ENCODE data around the gene CCL27.

The CCL27 gene

GRCh38 chr9:34675869-34676268, 13.4 kb upstream of the CCL27 start:
- no peaks in the 10 kb centered on the region for H3K4me1 ChIP-seq (ENCODE audit: control insufficient read depth in 2 of 2, insufficient read depth in 1 of 2, low read depth in 1 of 2, low read length in 2 of 2)
- no peak overlapping the region for H4K8ac ChIP-seq (ENCODE audit: low read depth, low read length)
- H2AFZ ChIP-seq (ENCODE audit: low read length) = no peak overlapping the region
- H3K4ac ChIP-seq (ENCODE audit: low read length) = no peak overlapping the region
- H2BK12ac ChIP-seq (ENCODE audit: low read length) = no peak overlapping the region
- DNase-seq (ENCODE audit: low spot score) = no peak
- H2BK120ac ChIP-seq (ENCODE audit: low read depth, low read length) = no peak overlapping the region
- H3K14ac ChIP-seq (ENCODE audit: low read length) = no peak overlapping the region
- H3K79me1 ChIP-seq (ENCODE audit: low read depth, low read length) = peaks cover 1% of the 10 kb centered on the region
- no peak overlapping the region for H2AK5ac ChIP-seq (ENCODE audit: low read depth, low read length)
- H2BK5ac ChIP-seq (ENCODE audit: low read length) = no peak overlapping the region
- H3K27me3 ChIP-seq (ENCODE audit: control insufficient read depth in 3 of 3, insufficient read depth in 3 of 3, low read depth in 1 of 3, low read length in 3 of 3) = no peaks in the 10 kb centered on the region
- H3K27ac ChIP-seq (replicated peaks; ENCODE audit: low read length) = no peak overlapping the region
- H3K4me3 ChIP-seq (ENCODE audit: low read length in 2 of 2) = no peak overlapping the region
- no peak overlapping the region for H3K4me2 ChIP-seq (ENCODE audit: insufficient read depth, low read length, poor library complexity, severe bottlenecking)
- no peak overlapping the region for H3K18ac ChIP-seq (ENCODE audit: low read length)
- H2BK15ac ChIP-seq (ENCODE audit: low read length) = no peak overlapping the region
- H3K23ac ChIP-seq (ENCODE audit: low read depth, low read length, poor library complexity) = no peak overlapping the region
- H3K9ac ChIP-seq (ENCODE audit: low read depth, low read length, poor library complexity) = no peak overlapping the region
- H3K9me3 ChIP-seq (replicated peaks in 1 of 2; ENCODE audit: control insufficient read depth in 2 of 2, insufficient read depth in 1 of 2, low read depth in 1 of 2, low read length in 2 of 2) = no peaks in the 10 kb centered on the region
- no peak overlapping the region for H4K91ac ChIP-seq (ENCODE audit: low read depth, low read length, poor library complexity)
- H3K36me3 ChIP-seq (replicated peaks in 1 of 2; ENCODE audit: control insufficient read depth in 2 of 2, insufficient read depth in 2 of 2, low read length in 2 of 2) = peaks cover 0 to 2% of the 10 kb centered on the region in 2 donors
- whole genome bisulfite sequencing, 2 donors (ENCODE audit: extremely low coverage in 2 of 2, insufficient read length in 2 of 2, insufficient replicate concordance in 1 of 2) = no CpG with 5 or more reads among the region's 2 CpGs

- Histone ChIP-seq H2AK5ac (ENCODE audit: low read depth, low read length) (no peak overlapping the region), H3K9me3 (replicated peaks in 1 of 2; ENCODE audit: control insufficient read depth in 2 of 2, insufficient read depth in 1 of 2, low read depth in 1 of 2, low read length in 2 of 2) (peaks cover 2 to 3% of the 10 kb centered on the region in 2 donors), H2BK5ac (ENCODE audit: low read length) (no peak overlapping the region), H3K23ac (ENCODE audit: low read depth, low read length, poor library complexity) (no peak overlapping the region), H2AFZ (ENCODE audit: low read length) (peak overlapping the region; percentile 71), H3K9ac (ENCODE audit: low read depth, low read length, poor library complexity) (no peak overlapping the region), H3K14ac (ENCODE audit: low read length) (no peak overlapping the region), H3K4me2 (ENCODE audit: insufficient read depth, low read length, poor library complexity, severe bottlenecking) (no peak overlapping the region), H3K27ac (replicated peaks; ENCODE audit: low read length) (no peak overlapping the region), H3K4me1 (ENCODE audit: control insufficient read depth in 2 of 2, insufficient read depth in 1 of 2, low read depth in 1 of 2, low read length in 2 of 2) (no peaks in the 10 kb centered on the region), H4K91ac (ENCODE audit: low read depth, low read length, poor library complexity) (no peak overlapping the region), H4K8ac (ENCODE audit: low read depth, low read length) (no peak overlapping the region), H3K27me3 (ENCODE audit: control insufficient read depth in 3 of 3, insufficient read depth in 3 of 3, low read depth in 1 of 3, low read length in 3 of 3) (no peaks in the 10 kb centered on the region), H3K18ac (ENCODE audit: low read length) (no peak overlapping the region), H2BK15ac (ENCODE audit: low read length) (no peak overlapping the region), H3K79me1 (ENCODE audit: low read depth, low read length) (peaks cover 2% of the 10 kb centered on the region), H2BK120ac (ENCODE audit: low read depth, low read length) (no peak overlapping the region), H2BK12ac (ENCODE audit: low read length) (no peak overlapping the region), H3K4me3 (ENCODE audit: low read length in 2 of 2) (no peak overlapping the region), H3K4ac (ENCODE audit: low read length) (no peak overlapping the region), H3K36me3 (replicated peaks in 1 of 2; ENCODE audit: control insufficient read depth in 2 of 2, insufficient read depth in 2 of 2, low read length in 2 of 2) (peaks cover 0 to 2% of the 10 kb centered on the region in 2 donors)
- DNase-seq (ENCODE audit: low spot score) = peak; percentile 71
- no CpG with 5 or more reads among the region's 10 CpGs for WGBS, 2 donors (ENCODE audit: extremely low coverage in 2 of 2, insufficient read length in 2 of 2, insufficient replicate concordance in 1 of 2)
Observed at GRCh38 chr9:34675048-34675714, 12.7 kb upstream of the CCL27 start.

GRCh38 chr9:34674440-34674839, 12.0 kb upstream of the CCL27 start:
- no peak overlapping the region for H3K9ac ChIP-seq (ENCODE audit: low read depth, low read length, poor library complexity)
- H2BK15ac ChIP-seq (ENCODE audit: low read length) = no peak overlapping the region
- H2BK5ac ChIP-seq (ENCODE audit: low read length) = no peak overlapping the region
- no peak overlapping the region for H3K4me3 ChIP-seq (ENCODE audit: low read length in 2 of 2)
- H4K91ac ChIP-seq (ENCODE audit: low read depth, low read length, poor library complexity) = no peak overlapping the region
- H3K4ac ChIP-seq (ENCODE audit: low read length) = no peak overlapping the region
- H2AK5ac ChIP-seq (ENCODE audit: low read depth, low read length) = no peak overlapping the region
- no peak overlapping the region for H4K8ac ChIP-seq (ENCODE audit: low read depth, low read length)
- peaks cover 4 to 6% of the 10 kb centered on the region in 2 donors for H3K9me3 ChIP-seq (replicated peaks in 1 of 2; ENCODE audit: control insufficient read depth in 2 of 2, insufficient read depth in 1 of 2, low read depth in 1 of 2, low read length in 2 of 2)
- no peak overlapping the region for H3K27ac ChIP-seq (replicated peaks; ENCODE audit: low read length)
- no peak overlapping the region for H2BK120ac ChIP-seq (ENCODE audit: low read depth, low read length)
- WGBS, 2 donors (ENCODE audit: extremely low coverage in 2 of 2, insufficient read length in 2 of 2, insufficient replicate concordance in 1 of 2) = 89% methylated on average over 2 of the region's 3 CpGs; no CpG with 5 or more reads in 1 of the 2 donors
- H3K4me1 ChIP-seq (ENCODE audit: control insufficient read depth in 2 of 2, insufficient read depth in 1 of 2, low read depth in 1 of 2, low read length in 2 of 2) = no peaks in the 10 kb centered on the region
- no peak overlapping the region for H3K18ac ChIP-seq (ENCODE audit: low read length)
- H3K79me1 ChIP-seq (ENCODE audit: low read depth, low read length) = peaks cover 3% of the 10 kb centered on the region
- DNase-seq (ENCODE audit: low spot score) = no peak
- peaks cover 0 to 3% of the 10 kb centered on the region in 2 donors for H3K36me3 ChIP-seq (replicated peaks in 1 of 2; ENCODE audit: control insufficient read depth in 2 of 2, insufficient read depth in 2 of 2, low read length in 2 of 2)
- H3K4me2 ChIP-seq (ENCODE audit: insufficient read depth, low read length, poor library complexity, severe bottlenecking) = no peak overlapping the region
- no peak overlapping the region for H2AFZ ChIP-seq (ENCODE audit: low read length)
- no peak overlapping the region for H3K14ac ChIP-seq (ENCODE audit: low read length)
- no peak overlapping the region for H3K23ac ChIP-seq (ENCODE audit: low read depth, low read length, poor library complexity)
- H3K27me3 ChIP-seq (ENCODE audit: control insufficient read depth in 3 of 3, insufficient read depth in 3 of 3, low read depth in 1 of 3, low read length in 3 of 3) = no peaks in the 10 kb centered on the region
- H2BK12ac ChIP-seq (ENCODE audit: low read length) = no peak overlapping the region

GRCh38 chr9:34671307-34671706, 8.8 kb upstream of the CCL27 start:
- peaks cover 8% of the 10 kb centered on the region for H3K79me1 ChIP-seq (ENCODE audit: low read depth, low read length)
- no peak overlapping the region for H2BK15ac ChIP-seq (ENCODE audit: low read length)
- H3K27me3 ChIP-seq (ENCODE audit: control insufficient read depth in 3 of 3, insufficient read depth in 3 of 3, low read depth in 1 of 3, low read length in 3 of 3) = no peaks in the 10 kb centered on the region
- H3K4me3 ChIP-seq (ENCODE audit: low read length in 2 of 2) = no peak overlapping the region
- peaks cover 6 to 8% of the 10 kb centered on the region in 2 donors for H3K9me3 ChIP-seq (replicated peaks in 1 of 2; ENCODE audit: control insufficient read depth in 2 of 2, insufficient read depth in 1 of 2, low read depth in 1 of 2, low read length in 2 of 2)
- H3K36me3 ChIP-seq (replicated peaks in 1 of 2; ENCODE audit: control insufficient read depth in 2 of 2, insufficient read depth in 2 of 2, low read length in 2 of 2) = peaks cover 11 to 12% of the 10 kb centered on the region in 2 donors
- H3K14ac ChIP-seq (ENCODE audit: low read length) = no peak overlapping the region
- no CpG with 5 or more reads among the region's 1 CpG for WGBS, 2 donors (ENCODE audit: extremely low coverage in 2 of 2, insufficient read length in 2 of 2, insufficient replicate concordance in 1 of 2)
- no peak overlapping the region for H3K27ac ChIP-seq (replicated peaks; ENCODE audit: low read length)
- no peak overlapping the region for H2AK5ac ChIP-seq (ENCODE audit: low read depth, low read length)
- H3K4me1 ChIP-seq (ENCODE audit: control insufficient read depth in 2 of 2, insufficient read depth in 1 of 2, low read depth in 1 of 2, low read length in 2 of 2) = no peaks in the 10 kb centered on the region
- no peak overlapping the region for H2BK12ac ChIP-seq (ENCODE audit: low read length)
- no peak overlapping the region for H2BK120ac ChIP-seq (ENCODE audit: low read depth, low read length)
- H3K9ac ChIP-seq (ENCODE audit: low read depth, low read length, poor library complexity) = no peak overlapping the region
- no peak overlapping the region for H4K8ac ChIP-seq (ENCODE audit: low read depth, low read length)
- H3K23ac ChIP-seq (ENCODE audit: low read depth, low read length, poor library complexity) = no peak overlapping the region
- H4K91ac ChIP-seq (ENCODE audit: low read depth, low read length, poor library complexity) = no peak overlapping the region
- H3K4ac ChIP-seq (ENCODE audit: low read length) = no peak overlapping the region
- no peak overlapping the region for H3K4me2 ChIP-seq (ENCODE audit: insufficient read depth, low read length, poor library complexity, severe bottlenecking)
- no peak overlapping the region for H2BK5ac ChIP-seq (ENCODE audit: low read length)
- H3K18ac ChIP-seq (ENCODE audit: low read length) = no peak overlapping the region
- DNase-seq (ENCODE audit: low spot score) = no peak
- H2AFZ ChIP-seq (ENCODE audit: low read length) = no peak overlapping the region
